Lung (tissue), 12 donors: ENCODE measurements around the gene STX1B. TPM values are rescaled to one million over a fixed set of nuclear protein-coding genes. Genes with fewer than 3 reads are reported as not detected.

Source experiments
- ATAC-seq: fragments of 200-7000 bp; cut with Tn5 transposase; one replicate; pipeline ENCODE4 v1.9.1; 2020; ENCODE audit warnings: moderate number of reproducible peaks; ENCODE audit not compliant: insufficient read depth, low FRiP score
- DNase-seq, 3 donors: peaks; one replicate each; pipeline ENCODE4 v3.0.0-alpha.2; 2013 to 2017
- H3K27ac ChIP-seq, 2 donors: one replicate each; pipeline ENCODE4 v1.5.1; 2013; ENCODE audit warnings: mild to moderate bottlenecking in 2 of 2, moderate library complexity in 2 of 2, control low read depth in 1 of 2, inconsistent platforms in 1 of 2, low read depth in 1 of 2, low read length in 1 of 2
- H3K27me3 ChIP-seq, 3 donors: one replicate each; pipeline ENCODE4 v1.5.1; 2013; ENCODE audit warnings: low read length in 2 of 3; ENCODE audit not compliant: control insufficient read depth in 3 of 3, insufficient read depth in 3 of 3
- H3K36me3 ChIP-seq, 4 donors: one replicate each; pipeline ENCODE4 v1.5.1; 2013; ENCODE audit warnings: low read length in 4 of 4, mild to moderate bottlenecking in 1 of 4, moderate library complexity in 1 of 4; ENCODE audit not compliant: control insufficient read depth in 4 of 4, insufficient read depth in 4 of 4
- H3K4me1 ChIP-seq, 5 donors: one replicate each; pipeline ENCODE4 v1.5.1; 2013; ENCODE audit warnings: low read length in 5 of 5, mild to moderate bottlenecking in 2 of 5, moderate library complexity in 1 of 5; ENCODE audit not compliant: control insufficient read depth in 5 of 5, insufficient read depth in 5 of 5
- H3K4me3 ChIP-seq: one replicate; pipeline ENCODE4 v1.5.1; 2013; ENCODE audit warnings: mild to moderate bottlenecking, control low read depth, moderate library complexity
- H3K9ac ChIP-seq, 2 donors: one replicate each; pipeline ENCODE4 v1.5.1; 2013; ENCODE audit warnings: low read length in 2 of 2, control low read depth in 1 of 2; ENCODE audit not compliant: insufficient read depth in 1 of 2
- H3K9me3 ChIP-seq, 4 donors: one replicate each; pipeline ENCODE4 v1.5.1; 2013; ENCODE audit warnings: low read length in 3 of 4, mild to moderate bottlenecking in 1 of 4, moderate library complexity in 1 of 4; ENCODE audit not compliant: control insufficient read depth in 4 of 4, insufficient read depth in 3 of 4
- CTCF ChIP-seq: IDR thresholded peaks from 2 replicates; pipeline ENCODE4 v1.5.1; 2012; ENCODE audit warnings: mild to moderate bottlenecking; ENCODE audit errors: control extremely low read depth, extremely low read depth
- WGBS, 2 donors: extraction: QIAGEN DNeasy Blood & Tissue Kit; methylation state at CpG; one replicate each; pipeline ENCODE4 v1.1.7; 2013; 5-methylcytosine and 5-hydroxymethylcytosine counted together
- polyA plus RNA-seq, 2 donors: library from polyadenylated mRNA; stranded (reverse); fragments of 200-250 nt; gene quantifications; one replicate each; pipeline ENCODE4 v1.2.1, GENCODE V29; 2013
- total RNA-seq, 2 donors: library from RNA; depleted of rRNA in 1 of 2; stranded (reverse); fragments of >200 nt in 1 of 2; gene quantifications; one replicate each; pipeline ENCODE4 v1.2.1, GENCODE V29; 2014 to 2021
- donor health status: control.
- donor health status: control.
- donor health status: Bipolar disorder and iron deficiency.
- donor health status: healthy.
- donor health status: DM: yes; HTN: yes; CAD: no.

The STX1B gene
- total and polyA plus RNA-seq, 4 donors = 0.17 to 0.64 (median 0.41) TPM

- 79 to 81% methylated on average over 10 of the region's 10 CpGs for WGBS, 2 donors
- no peak for ATAC-seq
- Histone ChIP-seq H3K4me3 (no peak overlapping the region), H3K4me1 (no peaks in the 10 kb centered on the region), H3K9me3 (no peaks in the 10 kb centered on the region), H3K27me3 (no peaks in the 10 kb centered on the region), H3K9ac (no peak overlapping the region), H3K36me3 (no peaks in the 10 kb centered on the region), H3K27ac (no peak overlapping the region)
- TF ChIP-seq CTCF = no peak
- no peak for DNase-seq
These were observed 40.0 kb upstream of the STX1B start for GRCh38 chr16:31050280-31051030.

- no peak overlapping the region for H3K9ac ChIP-seq
- no peaks in the 10 kb centered on the region for H3K27me3 ChIP-seq
- peaks cover 0 to 1% (median 0%) of the 10 kb centered on the region in 4 donors for H3K9me3 ChIP-seq
- DNase-seq = no peak
- no peak overlapping the region for H3K4me3 ChIP-seq
- ATAC-seq = no peak
- peaks cover 0 to 33% (median 5%) of the 10 kb centered on the region in 4 donors for H3K36me3 ChIP-seq
- 89 to 90% methylated on average over 4 of the region's 4 CpGs for WGBS, 2 donors
- H3K27ac ChIP-seq = no peak overlapping the region
- no peak for TF ChIP-seq CTCF
- H3K4me1 ChIP-seq = no peaks in the 10 kb centered on the region
These were observed 33.6 kb upstream of the STX1B start for GRCh38 chr16:31043898-31044481.

GRCh38 chr16:31043352-31043751 is 32.9 kb upstream of the STX1B start:
- Histone ChIP-seq H3K36me3 (peaks cover 0 to 39% (median 8%) of the 10 kb centered on the region in 4 donors), H3K27ac (no peak overlapping the region), H3K9ac (no peak overlapping the region), H3K27me3 (no peaks in the 10 kb centered on the region), H3K4me1 (no peaks in the 10 kb centered on the region), H3K9me3 (peaks cover 0 to 1% (median 0%) of the 10 kb centered on the region in 4 donors), H3K4me3 (no peak overlapping the region)
- TF ChIP-seq CTCF = no peak
- WGBS, 2 donors = 90 to 96% methylated on average over 1 of the region's 1 CpG
- ATAC-seq (no peak), DNase-seq (no peak)
